NCI-H82 treated with DMSO at 0.1 percent for 48 hours (cell line): Measurements from ENCODE around the gene PDSS2.
"Not testable (repeated sequence)": the region's sequence is repeated elsewhere in the genome, so short reads cannot be mapped to it uniquely, and the experiment has no call there.

Experiments used
- DNase-seq: peaks from one replicate; lab custom pipeline; 2025; ENCODE audit not compliant: unreplicated experiment; lab: John Stamatoyannopoulos, UW

The PDSS2 gene

DNA sequence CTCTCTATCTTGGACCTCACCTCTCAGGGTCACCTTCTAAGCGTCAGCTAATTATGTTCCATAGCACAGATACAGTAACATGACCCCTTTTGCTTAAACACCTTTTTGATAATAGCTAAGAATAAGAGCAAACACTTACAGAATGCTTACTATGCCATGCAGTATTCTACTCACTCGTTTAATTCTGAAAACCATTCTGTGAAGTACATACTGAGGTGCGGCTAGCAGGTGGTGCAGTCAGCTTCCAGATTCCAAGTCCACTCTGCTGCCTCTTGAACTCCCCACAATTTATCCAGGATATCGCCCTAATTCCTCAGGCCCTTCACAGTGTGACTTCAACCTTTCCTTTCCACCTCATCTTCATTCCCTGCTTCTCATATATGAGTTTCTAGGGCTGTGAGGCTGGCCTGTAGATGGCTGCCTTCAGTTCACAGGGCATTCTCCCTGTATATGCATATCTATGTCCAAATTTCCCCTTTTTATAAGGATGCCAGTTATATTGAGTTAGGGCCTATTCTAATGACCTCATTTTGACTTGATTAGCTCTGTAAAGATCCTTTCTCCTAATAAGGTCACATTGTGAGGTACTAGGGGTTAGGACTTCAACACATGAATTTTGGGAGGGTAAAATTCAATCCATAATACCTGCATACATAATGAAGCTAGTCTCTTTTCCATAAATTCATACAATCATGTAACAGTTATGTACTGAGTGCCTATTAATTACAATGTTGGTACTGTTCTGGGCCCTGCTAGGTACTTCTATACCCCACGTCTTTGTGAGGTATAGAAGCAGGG lies 130.1 kb downstream of the PDSS2 start:
- no peak for DNase-seq

DNA sequence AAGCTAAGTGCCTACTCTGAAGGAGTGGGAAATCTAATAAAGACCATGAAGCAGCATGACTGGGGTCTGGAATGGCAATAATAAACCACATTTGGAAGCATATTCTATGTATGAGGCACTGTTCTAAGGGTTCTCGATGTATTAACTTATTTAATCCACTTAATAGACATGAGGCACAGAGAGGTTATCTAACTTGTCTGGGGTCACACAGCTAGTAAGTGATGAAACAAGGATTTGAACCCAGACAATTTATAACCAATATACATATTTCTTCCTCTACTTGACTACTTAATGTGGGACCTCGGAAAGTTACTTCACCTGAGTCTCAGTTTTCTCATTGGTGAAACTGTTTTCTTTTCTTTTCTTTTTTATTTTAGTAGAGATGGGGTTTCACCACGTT lies 131.3 kb downstream of the PDSS2 start:
- DNase-seq: no peak

DNA sequence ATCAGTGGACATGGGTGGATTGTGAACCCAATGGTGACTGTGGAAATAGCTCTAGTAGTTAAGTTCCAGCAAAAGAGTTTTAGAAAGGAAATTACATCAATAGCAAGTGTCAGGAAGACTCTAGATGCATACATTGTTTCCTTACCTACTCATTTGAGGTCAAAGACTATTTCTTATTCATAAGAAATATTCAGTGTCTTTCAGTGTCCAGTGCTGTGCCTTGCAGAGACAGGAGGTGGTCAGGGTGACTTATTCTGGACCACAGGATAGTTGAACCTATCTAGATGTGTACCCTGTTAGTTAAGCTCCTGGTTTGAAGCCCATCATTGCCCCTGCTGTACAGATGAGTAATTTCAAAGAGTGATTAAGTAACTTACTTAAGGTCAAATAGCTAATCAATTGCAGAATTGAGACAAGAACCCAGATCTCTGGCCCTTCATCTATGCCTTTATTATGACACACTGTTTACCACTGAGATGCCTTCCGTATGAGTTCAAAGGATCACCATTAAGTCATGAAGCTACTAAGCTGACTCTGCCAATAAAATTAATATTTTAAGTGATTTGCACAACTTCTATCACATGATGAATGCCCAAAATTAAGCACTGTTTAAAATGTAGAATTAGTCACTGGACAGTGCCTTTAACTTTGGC lies 136.1 kb downstream of the PDSS2 start:
- no peak for DNase-seq

DNA sequence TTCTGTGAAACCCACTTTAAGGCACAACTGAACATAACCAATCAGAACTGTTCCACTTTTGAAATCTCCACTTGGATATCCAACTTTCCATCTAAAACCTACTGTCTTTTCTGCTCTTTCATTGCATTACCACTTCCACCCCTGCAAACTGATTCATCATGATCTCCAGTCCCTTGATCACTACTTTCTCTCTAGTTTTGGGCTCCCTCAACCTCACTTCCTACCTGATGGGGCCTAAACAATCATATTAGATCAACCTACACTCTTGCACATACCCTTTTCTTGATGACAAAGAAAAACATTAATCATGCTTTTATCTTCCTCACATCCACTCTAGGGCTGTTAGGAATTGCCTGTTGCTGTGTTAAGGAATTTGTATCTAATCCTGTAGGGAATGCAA lies 137.6 kb downstream of the PDSS2 start:
- DNase-seq: no peak

DNA sequence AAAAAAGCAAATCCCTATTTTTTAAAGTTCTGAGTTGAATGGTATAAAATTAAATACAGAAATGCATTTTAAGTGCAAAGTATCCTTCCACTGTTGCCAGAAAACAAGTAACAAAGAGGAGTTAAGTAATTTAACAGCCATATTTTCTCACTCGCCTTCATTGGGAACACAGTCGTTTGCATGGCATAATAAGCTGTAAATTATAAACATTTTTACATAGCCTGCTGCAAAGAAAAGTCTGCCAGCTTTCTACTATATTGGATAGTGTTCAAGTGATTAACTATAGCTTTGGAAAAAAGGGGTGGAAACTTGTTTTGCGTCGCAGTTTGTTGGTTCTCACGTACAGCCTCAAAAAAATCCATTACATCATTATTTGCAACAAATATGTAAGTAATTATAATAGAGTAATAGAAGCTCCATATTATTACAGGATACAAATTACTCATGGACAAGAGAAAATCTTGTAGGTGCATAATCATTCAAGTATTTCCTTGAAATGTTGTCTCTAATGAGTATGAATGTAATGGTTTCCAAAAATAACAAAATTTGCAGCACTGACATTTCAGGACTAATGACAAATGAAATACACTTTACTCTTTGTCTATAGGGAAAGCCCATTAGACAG lies 139.3 kb downstream of the PDSS2 start:
- no peak for DNase-seq

DNA sequence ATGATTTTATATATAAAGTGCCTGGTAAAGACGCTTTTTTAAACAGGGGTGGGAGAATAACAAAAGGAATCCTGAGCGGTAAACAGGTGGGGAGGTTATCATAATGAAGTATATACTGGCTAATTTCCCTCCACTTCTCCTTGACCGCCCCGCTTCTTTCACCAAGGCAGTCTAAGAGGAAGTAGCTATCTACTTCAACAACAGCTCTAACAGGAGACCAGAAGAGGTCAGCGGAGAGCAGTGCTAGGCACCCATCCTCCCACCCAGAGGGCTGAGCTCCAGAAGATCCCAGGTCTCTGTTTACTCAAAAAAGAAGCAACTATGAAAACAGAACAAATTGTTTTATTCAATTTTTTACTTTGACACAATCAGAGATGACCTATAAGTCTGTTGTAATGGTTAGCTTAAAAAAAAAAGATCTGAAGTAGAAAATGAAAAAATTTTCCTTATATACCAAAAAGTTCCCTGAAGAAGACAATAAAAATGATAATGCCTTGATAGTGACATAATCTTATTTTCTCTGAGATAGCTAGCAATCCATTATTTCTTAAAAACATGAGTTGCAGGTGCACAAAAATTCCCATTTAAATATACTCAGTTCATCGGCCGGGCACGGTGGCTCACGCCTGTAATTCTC lies 141.1 kb downstream of the PDSS2 start:
- DNase-seq: peak; percentile 17

DNA sequence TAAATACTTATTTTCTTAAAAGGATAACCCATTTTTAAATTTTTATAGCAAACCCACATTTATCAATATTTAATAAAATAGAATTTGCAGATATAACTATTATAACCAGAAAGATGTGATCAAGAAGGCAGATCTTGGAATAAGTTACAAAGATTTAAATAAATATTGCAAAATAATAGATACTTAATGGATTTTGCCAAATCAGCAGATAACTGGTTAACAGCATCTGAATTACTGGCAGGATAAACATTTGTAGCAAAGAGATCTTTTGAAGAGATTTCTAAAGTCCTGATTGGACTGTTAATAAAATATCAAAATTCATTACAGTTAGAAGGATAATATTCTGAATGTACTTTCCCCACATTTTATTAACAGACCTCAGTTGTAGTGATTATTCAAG lies 144.2 kb downstream of the PDSS2 start:
- no peak for DNase-seq

DNA sequence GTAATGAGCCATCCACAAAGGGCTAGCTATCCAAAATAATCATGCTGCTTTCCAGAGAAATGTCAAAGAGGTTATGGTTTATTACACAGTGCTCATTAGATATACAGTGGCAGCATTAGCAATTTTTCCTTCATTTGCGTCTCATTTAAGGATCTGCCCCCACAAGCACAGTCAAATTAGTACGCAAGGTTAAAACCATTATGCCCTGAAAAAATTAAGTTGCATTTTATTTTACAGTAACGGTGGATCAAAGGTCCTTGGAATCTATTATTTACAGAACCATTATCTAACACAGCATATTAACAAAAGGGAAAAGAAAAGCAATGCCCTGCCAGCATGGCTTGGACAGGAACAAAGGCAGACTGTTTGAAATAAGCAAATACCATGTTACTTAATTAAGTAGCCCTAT lies 144.8 kb downstream of the PDSS2 start:
- no peak for DNase-seq

DNA sequence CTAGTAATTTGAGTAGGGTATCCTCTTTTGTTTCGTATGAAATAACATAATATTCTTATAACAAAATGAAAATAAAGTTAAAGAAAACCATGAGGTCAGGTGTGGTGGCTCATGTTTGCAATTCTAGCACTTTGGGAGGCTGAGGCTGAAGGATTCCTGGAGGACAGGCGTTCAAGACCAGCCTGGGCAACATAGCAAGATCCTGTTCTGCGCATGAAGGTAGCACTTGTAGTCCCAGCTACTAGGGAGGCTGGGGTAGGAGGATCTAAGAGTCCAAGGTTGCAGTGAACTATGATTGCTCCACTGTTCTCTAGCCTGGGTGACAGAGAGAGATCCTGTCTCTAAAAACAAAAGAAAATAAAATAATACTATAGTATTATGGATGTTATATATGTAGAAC lies 145.6 kb downstream of the PDSS2 start:
- DNase-seq: no peak

DNA sequence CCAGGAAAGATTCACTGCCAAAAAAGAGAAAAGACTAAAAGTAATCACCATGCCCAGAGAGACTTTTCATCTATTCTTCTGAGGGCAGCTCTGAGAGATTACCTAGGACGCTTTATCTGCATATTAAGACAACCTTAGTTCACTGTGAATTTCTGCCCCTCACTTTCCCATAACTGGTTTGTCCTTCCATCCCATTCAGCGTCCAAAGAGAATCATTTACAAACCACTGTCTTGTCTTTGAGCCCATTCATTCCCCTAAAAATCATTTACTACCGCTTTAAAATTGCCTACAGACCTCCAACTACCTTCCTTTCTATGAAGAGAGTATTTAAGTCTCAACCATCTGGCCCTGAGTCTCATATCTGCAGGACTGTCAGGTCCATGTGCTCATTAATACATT lies 149.0 kb downstream of the PDSS2 start:
- DNase-seq: no peak

DNA sequence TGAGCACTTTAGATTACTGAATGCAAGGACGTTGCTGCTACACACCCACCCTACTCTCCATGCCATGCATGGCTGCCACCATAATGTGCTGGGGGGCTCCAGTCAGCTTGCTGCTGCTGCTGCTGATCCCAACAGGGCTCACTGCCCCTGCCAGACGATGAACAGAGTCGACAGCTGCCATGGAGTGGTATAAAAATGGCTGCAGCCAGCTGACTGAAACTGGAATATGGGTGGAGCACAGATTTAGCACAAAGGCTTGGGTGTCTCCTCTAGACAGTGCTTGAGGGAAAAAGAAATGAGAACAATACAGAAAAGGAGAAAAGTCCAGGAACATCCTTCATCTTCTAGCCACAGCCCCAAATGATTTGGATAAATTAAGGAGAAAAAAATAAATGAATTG lies 150.7 kb downstream of the PDSS2 start:
- no peak for DNase-seq

DNA sequence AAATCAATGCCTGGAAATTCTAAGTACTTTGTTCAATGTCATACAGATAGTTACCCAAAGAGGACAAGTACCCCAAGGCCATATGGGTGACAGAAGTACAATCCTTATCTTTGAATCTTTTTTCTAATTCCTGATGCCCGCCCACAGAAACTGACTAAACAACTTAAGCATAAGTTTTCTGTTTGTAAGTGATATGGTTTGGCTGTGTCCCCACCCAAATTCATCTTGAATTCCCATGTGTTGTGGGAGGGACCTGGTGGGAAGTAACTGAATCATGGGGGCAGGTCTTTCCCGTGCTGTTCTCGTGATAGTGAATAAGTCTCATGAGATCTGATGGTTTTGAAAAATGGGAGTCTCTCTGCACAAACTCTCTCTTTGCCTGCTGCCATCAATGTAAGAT lies 153.4 kb downstream of the PDSS2 start:
- not testable (repeated sequence) for DNase-seq

DNA sequence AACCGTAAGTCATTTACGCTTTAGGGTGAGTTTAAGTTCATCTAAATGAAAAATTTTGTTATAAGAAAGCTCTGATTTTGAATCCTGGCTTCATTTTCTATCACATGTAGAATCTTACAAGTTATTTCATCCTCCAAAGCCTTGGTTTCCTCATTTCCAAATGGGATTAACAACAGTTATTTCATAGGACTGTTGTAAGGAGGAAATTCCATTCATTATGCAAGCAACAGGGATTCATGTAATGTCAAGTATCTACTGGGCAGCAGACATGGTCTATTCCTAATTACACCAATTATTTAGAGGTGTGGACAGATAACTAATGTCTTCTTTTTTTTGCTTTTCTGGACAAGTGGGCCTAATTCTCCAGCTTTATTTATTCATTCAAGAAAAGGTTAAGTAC lies 154.0 kb downstream of the PDSS2 start:
- no peak for DNase-seq

DNA sequence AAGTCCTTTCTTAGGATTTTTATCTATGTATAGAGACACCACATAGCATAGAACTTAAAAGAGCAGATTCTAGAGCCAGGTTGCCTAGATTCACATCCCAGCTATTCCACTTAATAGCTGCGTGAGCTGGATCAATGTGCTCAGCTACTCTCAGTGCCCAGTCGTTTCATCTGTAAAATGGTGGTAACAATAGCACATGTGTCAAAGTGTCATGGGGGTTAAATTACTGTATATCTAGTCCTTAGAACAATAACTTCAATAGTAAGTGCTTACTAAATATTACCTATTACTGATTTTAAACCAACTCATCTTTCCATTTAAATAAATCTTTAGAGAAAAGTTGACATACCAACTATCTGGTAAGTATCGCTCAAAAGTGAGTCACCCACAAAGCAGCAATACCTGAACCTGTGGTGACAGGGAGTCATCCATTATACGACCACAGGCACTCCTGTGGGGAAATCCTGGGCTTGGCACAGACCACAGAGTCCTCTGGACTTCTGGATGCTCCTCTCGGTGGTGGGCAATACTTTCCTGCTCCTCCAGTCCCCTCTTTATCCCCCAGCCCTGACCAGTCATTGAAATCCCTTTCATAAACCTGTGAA lies 154.8 kb downstream of the PDSS2 start:
- DNase-seq: no peak

DNA sequence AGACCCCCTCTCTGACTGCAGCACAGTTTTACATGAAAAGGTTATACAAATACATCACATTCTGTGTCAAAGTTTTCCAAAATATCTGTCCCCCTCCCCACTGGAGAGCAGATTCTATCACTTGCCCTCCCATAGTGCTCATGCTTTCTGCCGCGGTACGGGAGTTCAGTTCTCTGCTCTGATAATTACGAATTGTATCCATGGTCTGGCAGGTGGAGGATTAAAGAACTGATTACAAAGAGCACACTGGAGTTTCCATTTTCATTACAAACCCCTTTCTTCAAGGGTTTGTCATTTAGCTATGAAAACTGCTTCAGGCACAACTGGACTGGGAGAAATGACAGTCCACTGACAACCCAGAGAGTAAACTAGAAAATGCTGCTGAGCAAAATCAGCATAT lies 166.0 kb downstream of the PDSS2 start:
- no peak for DNase-seq

DNA sequence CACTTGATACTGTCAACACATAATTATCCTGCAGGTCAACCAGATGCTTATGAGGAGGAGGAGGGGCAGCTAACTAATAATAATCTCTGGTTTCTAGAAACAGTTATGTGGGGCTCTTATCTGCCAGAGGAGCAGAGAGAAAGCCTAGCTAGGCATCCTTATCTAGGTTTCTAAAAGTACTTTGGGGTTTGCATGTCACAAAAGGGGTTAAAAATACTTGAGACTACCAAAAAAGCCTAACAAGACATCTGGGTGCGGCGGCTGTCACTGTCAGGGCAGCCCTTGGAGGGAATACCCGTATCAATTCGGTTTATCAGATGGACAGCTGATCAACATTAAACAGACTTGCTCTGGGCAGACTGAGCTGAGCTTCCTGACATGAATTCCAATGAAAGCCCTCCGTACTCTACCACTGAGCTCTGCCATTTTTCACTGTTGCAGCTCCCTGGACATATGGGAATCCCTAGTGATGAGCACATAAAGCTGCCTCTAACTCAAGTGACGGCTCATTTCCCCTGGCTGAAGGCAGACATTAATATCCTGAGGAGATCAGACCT lies 166.6 kb downstream of the PDSS2 start:
- DNase-seq: no peak

DNA sequence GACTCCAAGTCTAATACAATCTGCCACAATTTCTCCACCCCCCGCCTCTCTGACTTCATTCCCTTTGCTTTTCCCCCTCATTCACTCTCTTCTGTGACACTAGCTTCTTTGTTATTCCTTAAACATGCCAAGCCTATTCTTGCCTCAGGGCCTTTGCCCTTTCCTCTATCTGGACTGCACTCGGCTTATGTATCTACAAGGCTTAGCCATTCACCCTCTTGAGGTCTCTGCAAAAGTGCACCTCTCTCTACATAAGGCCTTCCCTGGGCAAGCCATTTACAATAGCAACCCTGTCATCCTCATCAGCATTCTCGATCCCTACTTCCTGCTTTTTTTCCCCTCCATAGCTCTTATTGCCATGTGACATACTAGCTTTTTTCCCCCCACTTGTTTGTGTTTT lies 168.9 kb downstream of the PDSS2 start:
- no peak for DNase-seq

DNA sequence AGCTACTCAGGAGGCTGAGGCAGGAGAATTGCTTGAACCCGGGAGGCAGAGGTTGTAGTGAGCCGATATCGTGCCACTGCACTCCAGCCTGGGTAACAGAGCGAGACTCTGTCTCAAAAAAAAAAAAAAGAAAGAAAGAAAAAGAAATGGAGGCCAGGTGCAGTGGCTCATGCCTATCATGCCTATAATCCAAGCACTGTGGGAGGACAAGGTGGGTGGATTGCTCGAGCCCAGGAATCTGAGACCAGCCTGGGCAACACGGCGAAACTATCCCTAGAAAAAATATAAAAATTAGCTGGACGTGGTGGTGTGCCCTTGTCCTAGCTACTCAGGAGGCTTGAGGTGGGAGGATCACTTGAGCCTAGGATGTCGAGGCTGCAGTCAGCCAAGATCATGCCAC lies 170.1 kb downstream of the PDSS2 start:
- DNase-seq: not testable (repeated sequence)

DNA sequence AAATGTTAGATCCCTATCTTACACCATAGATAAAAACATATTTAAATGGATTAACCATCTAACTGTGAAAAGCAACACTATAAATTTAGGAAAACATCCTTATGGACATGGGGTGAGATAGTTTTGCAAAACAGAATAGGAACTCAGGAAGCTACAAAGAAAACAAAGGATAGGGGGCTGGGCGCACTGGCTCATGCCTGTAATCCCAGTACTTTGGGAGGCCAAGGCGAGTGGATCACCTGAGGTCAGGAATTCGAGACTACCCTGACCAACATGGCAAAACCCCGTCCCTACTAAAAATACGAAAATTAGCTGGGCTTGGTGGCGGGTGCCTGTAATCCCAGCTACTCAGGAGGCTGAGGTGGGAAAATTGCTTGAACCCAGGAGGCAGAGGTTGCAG lies 173.7 kb downstream of the PDSS2 start:
- DNase-seq: not testable (repeated sequence)

DNA sequence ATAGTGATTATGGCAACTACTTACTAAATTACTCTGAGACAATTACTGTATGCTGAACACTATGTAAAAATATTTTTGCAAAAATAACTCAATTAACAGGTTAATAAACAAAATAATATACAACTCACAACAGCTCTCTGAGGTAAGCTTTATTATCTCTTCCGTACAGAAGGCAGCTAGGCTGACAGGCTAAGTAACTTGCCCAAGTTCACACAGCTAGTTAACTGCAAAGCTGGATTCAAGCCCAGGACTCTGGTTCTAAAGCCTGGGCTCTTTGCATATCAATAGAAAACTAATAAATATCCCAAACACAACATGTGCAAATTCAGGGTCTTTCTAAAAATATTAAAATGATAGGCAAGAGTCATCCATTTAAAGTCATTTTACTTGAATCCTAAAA lies 174.6 kb downstream of the PDSS2 start:
- no peak for DNase-seq

DNA sequence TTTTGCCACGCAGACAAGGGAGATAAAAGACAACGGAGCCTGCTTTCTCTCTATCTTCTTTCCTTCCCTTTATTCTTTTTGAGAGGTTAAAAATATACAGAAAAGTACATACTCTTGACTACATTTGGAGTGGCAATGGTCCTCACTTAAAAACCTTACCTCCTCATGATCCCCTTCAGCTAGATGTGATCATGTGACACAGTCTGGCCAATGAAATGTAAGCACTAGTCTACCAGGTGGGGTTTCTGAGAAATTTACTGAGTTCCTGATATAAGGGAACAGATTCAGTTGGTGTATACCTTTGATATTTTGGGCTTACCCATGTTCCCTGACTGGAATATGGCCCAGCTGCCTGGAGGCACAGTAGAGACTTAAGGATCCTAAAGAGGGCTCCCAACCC lies 178.6 kb downstream of the PDSS2 start:
- DNase-seq: no peak
